HFFc6 (cell line): ENCODE measurements around the gene KRT39. TPM values are rescaled to one million over a fixed set of nuclear protein-coding genes. Genes with fewer than 3 reads are reported as not detected.

ENCODE experiments used
- DNase-seq: peaks from one replicate; pipeline ENCODE4 v3.0.0-alpha.2; 2018
- H3K27ac Mint-ChIP-seq: 2 replicates; pipeline ENCODE4 v1.8.0; 2020; ENCODE audit warnings: mild to moderate bottlenecking, mixed read lengths
- H3K27me3 Mint-ChIP-seq: 2 replicates; pipeline ENCODE4 v1.8.0; 2021; ENCODE audit warnings: mild to moderate bottlenecking, moderate library complexity, mixed read lengths; ENCODE audit not compliant: insufficient read depth
- H3K36me3 Mint-ChIP-seq: 2 replicates; pipeline ENCODE4 v1.8.0; 2021; ENCODE audit warnings: low read depth, mixed read lengths
- H3K4me1 Mint-ChIP-seq: 2 replicates; pipeline ENCODE4 v1.8.0; 2020; ENCODE audit warnings: low read depth, mixed read lengths
- H3K4me3 Mint-ChIP-seq: 2 replicates; pipeline ENCODE4 v1.8.0; 2020; ENCODE audit warnings: mild to moderate bottlenecking, moderate library complexity, mixed read lengths
- H3K9me3 Mint-ChIP-seq: 2 replicates; pipeline ENCODE4 v1.8.0; 2020; ENCODE audit warnings: mild to moderate bottlenecking, mixed read lengths
- CTCF ChIP-seq: fragments of 200-600 bp; sonication (generic); IDR thresholded peaks from 2 replicates; pipeline ENCODE4 v1.5.0; 2021; ENCODE audit warnings: antibody characterized with exemption, mild to moderate bottlenecking
- total RNA-seq, 6 experiments: library from RNA; stranded (reverse); fragmentation: NEBNext Ultra II Directional; extraction: Animal tissue kit (Norgen Biotek cat#: 25700); gene quantifications; 2 replicates in 1 of 6; 3 replicates in 5 of 6; pipeline ENCODE4 v1.2.3, GENCODE V29; 2021

The KRT39 gene
- total RNA-seq, 6 experiments from 2014 or later = not detected

GRCh38 chr17:40958086-40958953, 8.4 kb downstream of the KRT39 start:
- no peak for DNase-seq
- Mint-ChIP-seq H3K9me3 (no peaks in the 10 kb centered on the region), H3K27me3 (no peaks in the 10 kb centered on the region), H3K4me3 (no peak overlapping the region), H3K4me1 (peaks cover 85% of the 10 kb centered on the region), H3K27ac (peak overlapping the region; percentile 78), H3K36me3 (peaks cover 3% of the 10 kb centered on the region; the same call in 1 of the 2 replicates)
- no peak for TF ChIP-seq CTCF

GRCh38 chr17:40956401-40957254, 10.1 kb downstream of the KRT39 start:
- Mint-ChIP-seq H3K4me1 (peaks cover 96% of the 10 kb centered on the region), H3K4me3 (peak overlapping the region; percentile 18; the same call in 1 of the 2 replicates)

DNA sequence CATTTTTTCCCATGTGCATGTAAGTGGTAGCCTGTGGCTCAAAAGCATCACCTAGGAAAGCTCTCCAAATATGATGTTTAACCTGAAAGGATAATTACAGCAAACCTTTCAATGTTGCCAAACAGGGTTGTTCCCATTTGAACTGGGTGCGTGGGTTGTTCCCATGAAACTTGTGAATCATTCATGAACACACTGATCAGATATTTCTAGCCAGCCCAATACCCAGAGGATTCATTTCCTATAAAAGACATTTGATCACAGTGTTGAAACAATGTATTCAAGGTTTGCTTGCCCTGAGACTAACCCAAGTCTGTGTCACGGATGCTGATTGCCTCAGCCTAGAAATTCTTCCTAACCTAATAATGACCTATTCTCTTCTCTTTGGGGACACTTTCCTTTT, 12.9 kb downstream of the KRT39 start:
- TF ChIP-seq CTCF = no peak
- Mint-ChIP-seq H3K27ac (peak overlapping the region; percentile 84), H3K4me1 (peaks cover 98% of the 10 kb centered on the region), H3K36me3 (no peaks in the 10 kb centered on the region), H3K9me3 (no peaks in the 10 kb centered on the region), H3K4me3 (no peak overlapping the region; the same call in 1 of the 2 replicates), H3K27me3 (no peaks in the 10 kb centered on the region; the same call in none of the 2 replicates)
- DNase-seq = peak; percentile 75

More at GRCh38 chr17:40956401-40957254, 10.1 kb downstream of the KRT39 start:
- no peaks in the 10 kb centered on the region for H3K9me3 Mint-ChIP-seq
- peak overlapping the region; percentile 78 for H3K27ac Mint-ChIP-seq
- peak; percentile 88 for DNase-seq
- no peaks in the 10 kb centered on the region for H3K36me3 Mint-ChIP-seq
- TF ChIP-seq CTCF = no peak
- H3K27me3 Mint-ChIP-seq = no peaks in the 10 kb centered on the region

GRCh38 chr17:40952661-40953060, 14.1 kb downstream of the KRT39 start:
- peak; percentile 85 for DNase-seq
- peak overlapping the region; percentile 84 for H3K27ac Mint-ChIP-seq
- no peaks in the 10 kb centered on the region for H3K36me3 Mint-ChIP-seq
- no peaks in the 10 kb centered on the region for H3K9me3 Mint-ChIP-seq
- peak overlapping the region; percentile 8 for H3K4me3 Mint-ChIP-seq
- TF ChIP-seq CTCF = no peak
- H3K27me3 Mint-ChIP-seq = no peaks in the 10 kb centered on the region; the same call in none of the 2 replicates
- H3K4me1 Mint-ChIP-seq = peaks cover 88% of the 10 kb centered on the region

DNA sequence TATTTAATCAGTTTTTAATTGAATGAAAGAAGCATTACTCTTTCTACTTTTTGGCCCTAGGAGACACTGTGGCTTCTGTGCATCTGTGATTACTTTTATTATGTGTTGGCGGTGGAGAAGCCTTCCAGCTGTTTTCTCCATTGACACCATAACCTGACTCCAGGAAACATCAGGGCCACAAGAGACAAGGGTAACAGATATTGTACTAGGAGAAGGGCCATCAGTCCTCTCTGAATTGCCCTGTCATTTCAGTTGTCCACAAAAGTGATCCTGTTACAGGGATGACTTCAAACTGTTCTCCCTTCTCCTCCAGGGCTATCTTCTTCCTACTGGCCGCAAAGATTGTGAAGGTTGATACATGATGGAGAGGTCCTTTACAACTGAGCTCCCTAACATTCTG, 14.6 kb downstream of the KRT39 start:
- Mint-ChIP-seq H3K4me3 (no peak overlapping the region), H3K27me3 (no peaks in the 10 kb centered on the region; the same call in none of the 2 replicates), H3K27ac (peak overlapping the region; percentile 84), H3K4me1 (peaks cover 83% of the 10 kb centered on the region), H3K9me3 (no peaks in the 10 kb centered on the region), H3K36me3 (no peaks in the 10 kb centered on the region)
- TF ChIP-seq CTCF = no peak
- DNase-seq = no peak
